ENCODE results near the gene SLC4A4.

DNA sequence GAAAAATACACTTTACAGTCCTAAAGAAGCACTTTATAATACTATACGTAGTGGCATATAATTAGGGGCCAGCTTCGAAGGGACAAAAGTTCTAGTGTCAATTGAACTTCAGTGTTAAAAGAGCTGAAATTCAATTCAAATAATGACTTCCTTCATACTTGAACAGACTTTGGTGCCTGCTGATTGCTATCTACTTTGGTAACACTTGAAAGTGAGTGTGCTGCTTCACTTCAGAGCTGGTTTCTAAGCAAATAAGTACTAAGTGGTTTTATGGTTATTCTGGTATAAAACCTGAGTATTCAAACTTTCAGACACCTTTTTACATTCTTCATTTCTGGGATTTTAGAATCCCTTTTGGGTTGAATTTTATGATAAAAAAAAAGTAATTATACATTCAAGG lies 107.0 kb downstream of the SLC4A4 start:
- no peak for TF ChIP-seq CREB1 (IDR thresholded peaks at IDR 0.05; ENCODE audit: low read depth)
- no peak for TF ChIP-seq EGR1 (IDR thresholded peaks at IDR 0.05)
- no peak for TF ChIP-seq TAF1 (IDR thresholded peaks at IDR 0.05; ENCODE audit: low read depth)
- TF ChIP-seq, protein P1, sequence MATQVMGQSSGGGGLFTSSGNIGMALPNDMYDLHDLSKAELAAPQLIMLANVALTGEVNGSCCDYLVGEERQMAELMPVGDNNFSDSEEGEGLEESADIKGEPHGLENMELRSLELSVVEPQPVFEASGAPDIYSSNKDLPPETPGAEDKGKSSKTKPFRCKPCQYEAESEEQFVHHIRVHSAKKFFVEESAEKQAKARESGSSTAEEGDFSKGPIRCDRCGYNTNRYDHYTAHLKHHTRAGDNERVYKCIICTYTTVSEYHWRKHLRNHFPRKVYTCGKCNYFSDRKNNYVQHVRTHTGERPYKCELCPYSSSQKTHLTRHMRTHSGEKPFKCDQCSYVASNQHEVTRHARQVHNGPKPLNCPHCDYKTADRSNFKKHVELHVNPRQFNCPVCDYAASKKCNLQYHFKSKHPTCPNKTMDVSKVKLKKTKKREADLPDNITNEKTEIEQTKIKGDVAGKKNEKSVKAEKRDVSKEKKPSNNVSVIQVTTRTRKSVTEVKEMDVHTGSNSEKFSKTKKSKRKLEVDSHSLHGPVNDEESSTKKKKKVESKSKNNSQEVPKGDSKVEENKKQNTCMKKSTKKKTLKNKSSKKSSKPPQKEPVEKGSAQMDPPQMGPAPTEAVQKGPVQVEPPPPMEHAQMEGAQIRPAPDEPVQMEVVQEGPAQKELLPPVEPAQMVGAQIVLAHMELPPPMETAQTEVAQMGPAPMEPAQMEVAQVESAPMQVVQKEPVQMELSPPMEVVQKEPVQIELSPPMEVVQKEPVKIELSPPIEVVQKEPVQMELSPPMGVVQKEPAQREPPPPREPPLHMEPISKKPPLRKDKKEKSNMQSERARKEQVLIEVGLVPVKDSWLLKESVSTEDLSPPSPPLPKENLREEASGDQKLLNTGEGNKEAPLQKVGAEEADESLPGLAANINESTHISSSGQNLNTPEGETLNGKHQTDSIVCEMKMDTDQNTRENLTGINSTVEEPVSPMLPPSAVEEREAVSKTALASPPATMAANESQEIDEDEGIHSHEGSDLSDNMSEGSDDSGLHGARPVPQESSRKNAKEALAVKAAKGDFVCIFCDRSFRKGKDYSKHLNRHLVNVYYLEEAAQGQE (IDR thresholded peaks at IDR 0.05; ENCODE audit: low read depth) = no peak
- TF ChIP-seq CEBPB (IDR thresholded peaks at IDR 0.05) = no peak
- TF ChIP-seq YY1 (IDR thresholded peaks at IDR 0.05; ENCODE audit: low read depth) = no peak
- no peak for TF ChIP-seq EP300 (IDR thresholded peaks at IDR 0.05; ENCODE audit: borderline replicate concordance)
- no peak for TF ChIP-seq RAD21 (IDR thresholded peaks at IDR 0.05; ENCODE audit: low read depth)
- TF ChIP-seq, protein P2, sequence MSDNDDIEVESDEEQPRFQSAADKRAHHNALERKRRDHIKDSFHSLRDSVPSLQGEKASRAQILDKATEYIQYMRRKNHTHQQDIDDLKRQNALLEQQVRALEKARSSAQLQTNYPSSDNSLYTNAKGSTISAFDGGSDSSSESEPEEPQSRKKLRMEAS (IDR thresholded peaks at IDR 0.05) = no peak
- TF ChIP-seq, protein P3, sequence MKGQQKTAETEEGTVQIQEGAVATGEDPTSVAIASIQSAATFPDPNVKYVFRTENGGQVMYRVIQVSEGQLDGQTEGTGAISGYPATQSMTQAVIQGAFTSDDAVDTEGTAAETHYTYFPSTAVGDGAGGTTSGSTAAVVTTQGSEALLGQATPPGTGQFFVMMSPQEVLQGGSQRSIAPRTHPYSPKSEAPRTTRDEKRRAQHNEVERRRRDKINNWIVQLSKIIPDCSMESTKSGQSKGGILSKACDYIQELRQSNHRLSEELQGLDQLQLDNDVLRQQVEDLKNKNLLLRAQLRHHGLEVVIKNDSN (IDR thresholded peaks at IDR 0.05) = no peak
- no peak for TF ChIP-seq FOXM1 (IDR thresholded peaks at IDR 0.05; ENCODE audit: borderline replicate concordance, low read depth)
- no peak for TF ChIP-seq ZBTB7A (IDR thresholded peaks at IDR 0.05; ENCODE audit: low read depth)
- TF ChIP-seq NFIC (IDR thresholded peaks at IDR 0.05) = no peak
